Pulmonary artery endothelial cell (primary cell): ENCODE measurements around the gene ARHGAP26. TPM values are rescaled to one million over a fixed set of nuclear protein-coding genes. Genes with fewer than 3 reads are reported as not detected.
A peak's percentile ranks its signal among the peaks of the same experiment; 100 is the strongest.
"Not testable (repeated sequence)": the region's sequence is repeated elsewhere in the genome, so short reads cannot be mapped to it uniquely, and the experiment has no call there.

Experiments used
- DNase-seq: peaks from one replicate; pipeline ENCODE4 v3.0.0-alpha.2; 2011; ENCODE audit warnings: low read depth, low spot score
- total RNA-seq: library from RNA; depleted of rRNA; stranded (reverse); fragments of >200 nt; gene quantifications from 2 replicates; pipeline ENCODE4 v1.2.3, GENCODE V29; 2014

Gene ARHGAP26
- total RNA-seq, 1 donor from 2014 or later, result 6.8 TPM

GRCh38 chr5:142981886-142982820, 212.0 kb downstream of the ARHGAP26 start:
- DNase-seq, result no peak

GRCh38 chr5:142982821-142983200, 212.6 kb downstream of the ARHGAP26 start:
- no peak for DNase-seq

GRCh38 chr5:142984011-142984410, 213.8 kb downstream of the ARHGAP26 start:
- no peak for DNase-seq

- DNase-seq, result no peak
Observed at GRCh38 chr5:142984525-142984924, 214.3 kb downstream of the ARHGAP26 start.

- not testable (repeated sequence) for DNase-seq
Observed at GRCh38 chr5:142989270-142989669, 219.1 kb downstream of the ARHGAP26 start.

GRCh38 chr5:142990073-142990472, 219.9 kb downstream of the ARHGAP26 start:
- DNase-seq, result not testable (repeated sequence)

GRCh38 chr5:142994218-142994617, 224.0 kb downstream of the ARHGAP26 start:
- DNase-seq, result no peak

GRCh38 chr5:142995621-142996020, 225.4 kb downstream of the ARHGAP26 start:
- not testable (repeated sequence) for DNase-seq

- no peak for DNase-seq
Observed at GRCh38 chr5:142997591-142997990, 227.4 kb downstream of the ARHGAP26 start.

GRCh38 chr5:142998316-142999020, 228.3 kb downstream of the ARHGAP26 start:
- DNase-seq, result no peak

GRCh38 chr5:143000551-143000950, 230.4 kb downstream of the ARHGAP26 start:
- not testable (repeated sequence) for DNase-seq

- no peak for DNase-seq
Observed at GRCh38 chr5:143001764-143002351, 231.7 kb downstream of the ARHGAP26 start.

- DNase-seq, result peak; percentile 92
Observed at GRCh38 chr5:143002459-143003327, 232.5 kb downstream of the ARHGAP26 start.

GRCh38 chr5:143003328-143003636, 233.1 kb downstream of the ARHGAP26 start:
- DNase-seq, result no peak

- DNase-seq, result no peak
Observed at GRCh38 chr5:143004361-143005145, 234.4 kb downstream of the ARHGAP26 start.

GRCh38 chr5:143006501-143006900, 236.3 kb downstream of the ARHGAP26 start:
- DNase-seq, result no peak

- DNase-seq, result no peak
Observed at GRCh38 chr5:143008032-143008431, 237.9 kb downstream of the ARHGAP26 start.

GRCh38 chr5:143008809-143009521, 238.8 kb downstream of the ARHGAP26 start:
- DNase-seq, result no peak

GRCh38 chr5:143010351-143010750, 240.2 kb downstream of the ARHGAP26 start:
- no peak for DNase-seq

- DNase-seq, result no peak
Observed at GRCh38 chr5:143011585-143011984, 241.4 kb downstream of the ARHGAP26 start.
